ENCODE data around the gene TICAM2.

DNA sequence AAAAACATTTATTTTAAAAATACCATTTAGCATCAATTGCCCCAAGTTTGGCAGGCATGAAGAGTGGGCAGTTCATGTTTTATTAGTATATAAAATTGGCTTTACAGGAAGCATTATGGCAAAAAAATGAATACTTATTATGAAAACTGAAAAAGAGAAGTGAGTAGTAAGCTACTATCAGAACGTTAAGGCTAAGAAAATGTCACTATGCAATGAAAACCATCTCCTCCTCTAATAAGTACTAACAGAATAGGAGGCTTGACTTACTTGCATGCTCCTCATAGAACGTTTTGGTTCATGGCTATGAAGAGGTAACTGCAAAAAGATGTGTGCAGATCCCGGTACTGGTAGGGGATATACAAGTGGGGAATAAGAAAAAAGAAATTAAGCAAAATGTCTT is 23.6 kb downstream of the TICAM2 start:
- TF ChIP-seq, protein P1, sequence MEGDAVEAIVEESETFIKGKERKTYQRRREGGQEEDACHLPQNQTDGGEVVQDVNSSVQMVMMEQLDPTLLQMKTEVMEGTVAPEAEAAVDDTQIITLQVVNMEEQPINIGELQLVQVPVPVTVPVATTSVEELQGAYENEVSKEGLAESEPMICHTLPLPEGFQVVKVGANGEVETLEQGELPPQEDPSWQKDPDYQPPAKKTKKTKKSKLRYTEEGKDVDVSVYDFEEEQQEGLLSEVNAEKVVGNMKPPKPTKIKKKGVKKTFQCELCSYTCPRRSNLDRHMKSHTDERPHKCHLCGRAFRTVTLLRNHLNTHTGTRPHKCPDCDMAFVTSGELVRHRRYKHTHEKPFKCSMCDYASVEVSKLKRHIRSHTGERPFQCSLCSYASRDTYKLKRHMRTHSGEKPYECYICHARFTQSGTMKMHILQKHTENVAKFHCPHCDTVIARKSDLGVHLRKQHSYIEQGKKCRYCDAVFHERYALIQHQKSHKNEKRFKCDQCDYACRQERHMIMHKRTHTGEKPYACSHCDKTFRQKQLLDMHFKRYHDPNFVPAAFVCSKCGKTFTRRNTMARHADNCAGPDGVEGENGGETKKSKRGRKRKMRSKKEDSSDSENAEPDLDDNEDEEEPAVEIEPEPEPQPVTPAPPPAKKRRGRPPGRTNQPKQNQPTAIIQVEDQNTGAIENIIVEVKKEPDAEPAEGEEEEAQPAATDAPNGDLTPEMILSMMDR (IDR thresholded peaks at IDR 0.05 in 4 of 5, conservative IDR thresholded peaks at IDR 0.05 in 1 of 5) = no peak
- TF ChIP-seq POLR2A (IDR thresholded peaks at IDR 0.05) = no peak

All from gastrocnemius medialis (tissue), 4 donors.